C1 segment of cervical spinal cord (tissue), 14 donors: ENCODE measurements around the gene CDH26.
A peak's percentile ranks its signal among the peaks of the same experiment; 100 is the strongest.

Experiments used
- DNase-seq, 14 donors: peaks; one replicate each; lab custom pipeline; 2025; lab: John Stamatoyannopoulos, UW

CDH26 gene

DNA sequence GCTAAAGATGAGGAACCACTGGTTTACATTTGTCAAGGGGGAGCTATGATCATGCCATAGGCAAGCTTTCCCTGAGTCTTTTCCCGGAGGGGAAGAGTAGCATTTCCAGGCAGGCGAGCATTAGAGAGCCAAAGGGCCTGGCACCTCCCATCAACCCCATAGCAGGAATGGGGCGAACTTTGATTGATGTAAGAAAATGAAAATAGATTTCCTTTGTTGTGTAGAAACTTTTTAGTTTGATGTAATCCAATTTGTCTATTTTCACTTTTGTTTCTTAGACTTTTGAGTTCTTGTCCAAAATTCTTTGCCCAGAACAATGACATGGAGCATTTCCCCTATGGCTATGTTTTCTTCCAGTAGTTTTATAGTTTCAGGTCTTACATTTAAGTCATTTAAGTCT, 85.2 kb downstream of the CDH26 start:
- no peak for DNase-seq

DNA sequence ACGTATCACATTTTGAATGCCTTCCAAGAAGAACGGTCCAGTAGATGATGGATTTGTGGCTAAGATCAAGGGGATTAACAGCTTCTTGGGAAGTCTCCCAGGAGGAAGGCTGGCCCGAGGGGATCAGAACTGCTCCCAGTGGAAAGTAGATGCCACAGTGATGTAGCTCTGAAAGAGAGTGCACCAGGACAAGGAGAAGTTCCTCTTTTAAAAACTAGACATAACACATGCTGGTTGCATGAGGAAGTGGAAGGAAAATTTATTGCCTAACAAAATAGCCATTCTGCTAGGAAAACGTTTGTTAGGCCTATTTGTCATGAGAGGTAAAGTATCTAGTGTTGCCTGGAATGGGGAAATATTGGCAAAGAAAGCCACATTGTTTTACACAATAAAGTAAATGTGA, 87.8 kb downstream of the CDH26 start:
- DNase-seq = peak in 1 of 14 donors; percentile 5

DNA sequence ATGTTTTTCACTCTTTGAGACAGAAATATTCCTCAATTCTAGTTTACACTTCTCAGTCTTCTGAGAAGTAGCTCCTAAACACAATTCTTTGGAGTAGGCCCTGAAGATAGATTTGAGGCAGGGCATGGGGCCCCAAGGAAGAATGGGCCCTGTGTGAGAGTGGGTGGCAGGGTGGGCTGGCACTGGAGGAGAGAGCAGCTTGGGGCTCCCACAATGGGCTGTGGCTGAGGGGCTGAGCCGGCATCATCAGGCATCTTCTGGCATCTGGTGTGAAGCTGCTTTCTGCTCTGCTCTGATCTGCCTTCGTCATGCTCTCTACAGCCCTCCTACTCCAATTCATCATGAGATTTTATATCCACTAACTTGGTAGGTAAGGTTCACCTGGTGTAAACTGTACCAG, 88.2 kb downstream of the CDH26 start:
- no peak for DNase-seq

DNA sequence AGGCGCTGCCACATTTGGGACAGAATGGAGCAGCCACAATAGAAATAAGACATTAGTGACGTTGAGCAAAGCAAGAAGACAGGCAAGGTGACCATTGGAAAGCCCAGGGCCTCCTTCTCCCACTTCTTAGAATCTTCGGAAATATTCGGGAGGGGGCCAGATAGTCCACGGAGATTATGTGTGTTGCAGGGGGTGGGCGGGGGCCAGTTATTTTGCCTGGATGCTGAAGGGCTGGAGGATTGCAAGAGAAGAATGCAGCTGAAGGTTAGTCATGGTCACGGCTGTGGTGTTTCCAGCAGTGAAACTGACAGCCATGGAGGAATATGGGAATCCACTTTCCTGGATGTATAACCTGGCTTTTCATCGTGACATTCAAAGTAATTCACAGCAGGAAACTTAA, 88.6 kb downstream of the CDH26 start:
- no peak for DNase-seq

DNA sequence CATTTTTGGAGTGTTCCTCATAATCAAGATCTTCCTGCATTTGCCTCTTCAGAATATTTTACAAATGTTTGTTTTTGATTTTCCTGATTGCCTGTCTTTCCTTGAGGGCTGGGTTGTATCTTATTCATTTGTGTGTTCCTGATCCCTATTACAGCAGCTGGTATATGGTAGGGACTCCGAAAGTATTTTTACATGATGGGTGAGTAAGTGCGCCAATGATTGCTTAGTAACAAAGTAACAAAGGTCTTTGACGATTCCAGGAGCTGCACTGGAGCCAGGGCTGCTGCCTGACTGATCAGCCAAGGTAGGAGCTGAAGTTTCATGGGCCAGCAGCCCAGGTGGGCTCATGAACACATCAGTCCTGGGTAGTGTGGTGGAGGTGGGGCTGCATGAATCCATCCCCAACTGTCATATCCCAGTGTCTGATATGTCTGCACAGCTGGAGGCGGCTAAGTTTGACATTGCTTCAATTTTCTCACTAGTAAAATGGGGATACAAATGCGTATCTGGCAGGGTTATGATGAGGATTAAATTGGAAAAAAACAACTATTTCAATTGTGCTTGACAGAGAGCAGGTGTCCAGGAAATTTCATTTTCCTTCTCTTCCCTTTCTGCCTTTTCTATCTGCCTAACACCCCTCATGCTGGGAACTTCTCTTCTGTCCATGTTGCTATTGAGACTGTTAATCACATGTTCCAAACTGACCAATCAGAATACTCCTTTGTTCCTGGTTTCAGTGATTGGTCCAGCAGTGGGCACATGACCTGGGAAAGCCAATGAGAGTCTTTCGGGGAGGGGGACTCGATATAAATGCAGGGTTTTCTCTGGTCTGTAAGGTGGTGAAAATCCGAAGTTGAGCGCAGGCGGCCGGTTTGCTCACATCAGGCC, 90.7 kb downstream of the CDH26 start:
- DNase-seq = no peak

DNA sequence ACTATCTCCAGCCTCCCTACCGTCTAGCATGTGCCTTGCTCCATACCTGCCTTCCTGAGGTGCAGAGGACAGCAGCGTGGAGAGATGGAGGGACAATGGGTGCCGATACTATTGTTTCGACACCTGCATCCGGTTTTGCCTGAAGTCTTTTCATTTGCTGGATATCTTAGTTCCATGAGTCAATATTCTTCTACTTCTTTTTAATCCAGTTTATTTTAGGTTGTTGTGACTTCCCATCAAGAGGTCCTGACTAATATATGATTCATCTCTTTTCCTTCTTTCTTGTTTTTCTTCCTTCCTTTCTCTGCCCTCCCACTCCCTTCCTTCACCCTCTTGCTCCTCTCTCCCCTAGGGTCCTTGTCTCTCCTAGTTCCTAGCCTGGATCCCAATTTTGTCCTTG, 91.4 kb downstream of the CDH26 start:
- DNase-seq = no peak

DNA sequence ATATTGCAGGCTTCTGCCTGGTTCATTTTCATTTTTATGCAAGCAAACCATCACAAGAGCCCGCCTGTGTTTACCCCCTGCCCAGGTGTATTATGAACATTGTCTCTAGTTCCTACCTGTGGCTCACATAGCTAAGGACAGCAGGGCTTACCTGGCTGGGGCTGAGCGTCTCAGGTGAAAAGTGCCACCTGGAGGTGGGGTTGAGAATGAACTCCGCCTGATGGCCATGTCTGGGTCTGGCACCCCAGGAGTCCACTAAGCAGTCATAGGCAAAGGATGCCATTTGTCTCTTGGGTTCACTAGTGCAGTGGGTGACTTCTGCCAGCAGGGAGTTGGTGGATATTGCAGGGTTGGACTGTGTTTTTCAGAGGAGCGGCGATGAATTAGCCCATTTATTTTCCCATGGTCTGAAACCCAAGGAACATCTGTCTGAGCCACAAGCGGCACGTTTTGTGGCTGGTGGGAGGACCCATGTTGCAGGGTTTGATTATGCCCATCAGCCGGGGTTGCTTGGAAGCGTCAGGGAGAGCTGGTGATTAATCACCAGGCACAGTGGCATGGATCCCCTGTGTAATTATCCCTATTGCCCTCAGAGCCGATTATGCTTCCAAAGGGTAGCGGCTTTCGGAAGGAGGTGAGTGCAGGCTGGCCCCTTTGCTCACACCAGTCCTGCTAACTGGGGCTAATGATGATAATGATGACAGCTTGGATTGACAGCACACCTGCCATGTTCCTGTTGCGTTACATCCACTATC, 92.1 kb downstream of the CDH26 start:
- no peak for DNase-seq

DNA sequence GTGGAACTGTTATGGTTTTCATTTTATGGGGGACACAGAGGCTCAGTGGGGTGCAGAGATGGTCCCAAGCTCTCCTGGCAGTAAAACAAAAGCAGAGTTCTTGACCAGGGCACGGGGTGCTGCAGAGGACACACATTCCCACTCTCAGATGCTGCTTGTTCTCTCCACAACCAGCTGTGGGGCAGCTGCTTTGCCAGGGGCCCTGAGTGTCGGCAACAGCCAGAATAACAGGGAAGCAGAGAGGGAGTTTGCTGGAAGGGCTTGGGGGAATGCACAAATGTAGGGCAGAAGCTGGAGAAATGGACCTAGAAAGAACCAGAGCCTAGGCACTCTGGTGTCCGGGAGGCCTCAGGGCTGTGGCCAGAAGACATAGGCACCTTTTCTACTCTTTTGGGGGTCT, 93.7 kb downstream of the CDH26 start:
- no peak for DNase-seq

DNA sequence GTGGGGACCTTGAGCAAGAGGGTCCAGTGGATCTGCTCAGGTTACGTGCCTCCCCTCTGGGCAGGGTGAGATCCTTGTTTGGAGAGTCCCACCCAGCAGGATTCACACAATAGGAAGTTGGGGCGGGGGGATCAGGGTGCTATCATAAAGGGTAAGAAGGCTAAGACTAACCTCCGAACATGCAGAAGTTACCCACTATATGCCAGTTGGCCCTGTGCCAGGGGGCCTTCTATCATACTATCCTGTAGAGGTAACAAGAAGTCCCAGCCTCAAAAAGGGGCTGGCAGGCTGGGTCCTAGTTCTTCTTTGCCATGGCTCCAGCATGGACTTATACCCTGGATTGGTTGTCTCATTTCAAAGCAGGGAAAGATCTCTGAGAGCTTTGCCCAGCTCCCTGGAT, 94.1 kb downstream of the CDH26 start:
- no peak for DNase-seq

DNA sequence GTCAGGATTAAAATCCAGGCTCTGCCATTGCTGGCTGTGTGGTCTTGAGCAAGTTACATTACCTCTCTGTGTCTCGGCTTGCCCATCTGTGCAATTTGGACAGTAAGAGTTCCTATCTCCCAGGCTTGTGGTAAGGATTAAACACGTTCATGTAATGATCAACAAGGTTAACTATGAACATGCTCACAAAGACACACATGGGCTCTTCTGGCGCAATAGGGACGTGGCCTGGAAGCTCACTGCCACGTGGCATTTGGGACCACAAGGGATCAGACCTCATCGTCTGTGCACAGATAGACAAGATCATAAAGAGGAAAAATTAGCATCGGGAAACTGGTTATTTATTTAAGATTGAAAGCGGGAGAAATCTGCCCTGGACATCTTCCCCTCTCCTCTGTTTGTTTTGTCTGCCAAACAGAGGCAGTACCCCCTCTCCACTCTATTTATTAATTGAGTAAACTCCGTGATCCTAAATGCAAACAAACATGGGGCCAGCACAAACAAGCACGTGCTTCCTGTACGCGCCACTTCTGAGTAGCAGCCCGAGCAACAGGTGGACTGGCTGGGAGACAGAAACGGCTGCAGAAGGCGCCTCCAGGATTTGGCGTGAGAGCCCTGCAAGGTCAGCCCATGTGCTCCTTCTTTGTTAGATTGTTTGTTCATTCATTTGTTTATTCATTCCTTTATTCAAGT, 95.0 kb downstream of the CDH26 start:
- DNase-seq = no peak

DNA sequence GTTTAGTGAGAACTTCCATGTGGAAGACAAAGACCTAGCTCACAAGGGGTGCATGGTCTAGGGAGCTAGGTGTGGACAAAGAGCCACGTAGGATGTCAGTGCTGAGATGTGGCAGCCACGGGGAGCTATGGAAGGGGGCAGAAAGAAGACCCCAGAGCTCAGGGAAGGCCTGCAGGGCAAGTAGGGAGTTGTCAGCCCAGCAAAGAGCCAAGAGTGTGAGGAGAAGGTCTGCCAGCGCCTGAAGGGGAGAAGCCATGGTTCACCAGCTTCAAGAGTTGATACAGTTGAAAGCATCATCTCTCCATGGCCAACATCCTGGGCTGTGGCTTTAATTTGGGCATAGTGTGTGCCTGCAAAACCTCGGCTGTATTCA, 95.6 kb downstream of the CDH26 start:
- DNase-seq = no peak

DNA sequence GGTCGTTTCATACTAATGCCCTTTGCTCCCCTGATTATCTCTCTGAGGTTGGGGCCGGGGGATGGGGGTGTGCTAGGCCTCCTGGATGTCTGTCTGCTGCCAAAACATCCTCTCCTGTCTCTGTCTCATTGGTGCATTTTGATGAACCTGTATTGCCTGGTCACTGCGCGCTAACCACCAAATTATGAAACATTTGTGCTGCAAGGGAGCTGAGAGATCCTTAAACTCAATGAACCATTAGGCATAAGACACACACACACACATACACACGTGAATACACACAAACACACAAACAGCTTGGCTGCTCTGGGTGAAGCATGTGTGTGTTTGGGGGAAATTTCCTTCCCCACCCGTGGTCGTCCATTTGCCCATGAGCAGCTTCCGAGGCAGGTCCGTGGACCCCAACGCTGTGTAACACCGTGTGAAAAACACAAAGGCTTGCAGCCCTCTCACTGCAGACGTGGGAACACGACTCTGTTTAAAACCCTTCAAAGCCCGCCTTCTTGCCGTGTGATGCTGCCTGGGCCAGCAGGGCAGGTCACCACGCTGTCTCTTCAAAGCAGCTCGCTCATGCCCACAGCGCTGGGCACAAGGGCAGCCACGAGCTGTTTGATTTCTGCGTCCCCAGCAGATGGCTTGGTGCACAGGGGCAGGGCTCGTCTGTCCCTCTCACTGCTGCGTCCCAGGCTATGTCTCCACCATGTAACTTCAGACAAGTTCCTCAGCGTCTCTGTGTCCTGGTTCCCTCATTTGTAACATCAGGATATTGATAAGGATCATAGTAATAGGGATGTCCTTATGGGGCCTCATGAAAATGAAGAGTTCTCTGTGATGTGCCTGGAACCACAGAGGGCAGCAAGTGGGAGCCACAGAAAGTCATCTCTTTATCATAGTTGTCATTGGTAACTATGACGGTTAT, 96.8 kb downstream of the CDH26 start:
- peak in 1 of 14 donors; percentile 16 for DNase-seq

DNA sequence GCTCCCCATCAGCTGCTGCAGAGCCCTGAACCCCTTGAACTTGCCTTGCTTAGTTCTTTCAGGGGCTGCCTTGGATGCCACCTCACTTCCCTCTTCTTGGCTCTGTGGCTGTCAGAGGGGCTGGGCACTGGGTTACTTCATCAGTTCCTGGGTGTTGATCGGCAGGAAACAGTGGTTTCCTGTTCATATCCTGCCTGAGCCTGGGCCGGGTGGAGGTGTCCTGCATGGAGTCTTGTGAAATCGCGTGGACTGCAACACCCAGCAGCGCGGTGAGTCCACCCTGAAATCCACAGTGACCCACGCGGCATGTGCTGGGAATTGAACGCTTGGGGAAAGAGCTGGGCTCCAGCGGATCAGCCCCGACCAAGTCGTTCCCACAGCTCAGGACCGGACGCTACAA, 97.5 kb downstream of the CDH26 start:
- DNase-seq = peak in 8 of 14 donors; percentile 14 to 52 (median 35)

DNA sequence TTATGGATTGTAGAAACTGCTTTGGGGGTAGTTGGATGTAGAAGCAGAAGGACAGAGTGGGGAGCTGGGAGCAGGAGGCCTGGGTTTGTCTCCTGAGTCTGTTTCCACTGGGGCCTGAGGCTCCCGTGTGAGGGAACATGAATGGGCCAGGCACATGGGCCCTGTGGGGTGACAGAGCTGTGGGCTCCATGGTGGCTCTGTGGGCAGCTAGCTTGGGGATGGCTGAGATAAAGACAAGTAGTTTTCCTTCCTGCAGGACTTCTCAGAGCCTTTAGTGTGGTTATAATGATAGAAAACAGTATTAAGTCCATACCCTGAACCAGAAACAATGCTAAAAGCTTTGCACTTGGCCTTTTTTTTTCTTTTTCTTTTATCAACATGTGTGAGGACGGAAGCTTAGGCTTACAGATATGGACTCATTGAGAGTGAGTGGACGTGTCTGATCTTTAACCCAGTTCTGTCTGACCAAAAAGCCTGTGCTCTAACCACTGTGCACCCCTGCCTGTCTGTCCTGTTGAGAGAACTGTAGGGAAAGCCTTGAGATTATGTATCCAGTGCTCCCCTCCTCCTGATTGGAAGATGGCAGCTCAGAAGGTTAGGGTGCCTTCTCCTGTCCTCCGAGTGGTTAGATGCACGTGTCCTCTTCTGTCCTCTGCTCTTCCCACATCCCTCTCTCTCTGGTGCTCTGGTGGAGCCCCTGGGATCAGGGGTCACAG, 98.3 kb downstream of the CDH26 start:
- DNase-seq = no peak

DNA sequence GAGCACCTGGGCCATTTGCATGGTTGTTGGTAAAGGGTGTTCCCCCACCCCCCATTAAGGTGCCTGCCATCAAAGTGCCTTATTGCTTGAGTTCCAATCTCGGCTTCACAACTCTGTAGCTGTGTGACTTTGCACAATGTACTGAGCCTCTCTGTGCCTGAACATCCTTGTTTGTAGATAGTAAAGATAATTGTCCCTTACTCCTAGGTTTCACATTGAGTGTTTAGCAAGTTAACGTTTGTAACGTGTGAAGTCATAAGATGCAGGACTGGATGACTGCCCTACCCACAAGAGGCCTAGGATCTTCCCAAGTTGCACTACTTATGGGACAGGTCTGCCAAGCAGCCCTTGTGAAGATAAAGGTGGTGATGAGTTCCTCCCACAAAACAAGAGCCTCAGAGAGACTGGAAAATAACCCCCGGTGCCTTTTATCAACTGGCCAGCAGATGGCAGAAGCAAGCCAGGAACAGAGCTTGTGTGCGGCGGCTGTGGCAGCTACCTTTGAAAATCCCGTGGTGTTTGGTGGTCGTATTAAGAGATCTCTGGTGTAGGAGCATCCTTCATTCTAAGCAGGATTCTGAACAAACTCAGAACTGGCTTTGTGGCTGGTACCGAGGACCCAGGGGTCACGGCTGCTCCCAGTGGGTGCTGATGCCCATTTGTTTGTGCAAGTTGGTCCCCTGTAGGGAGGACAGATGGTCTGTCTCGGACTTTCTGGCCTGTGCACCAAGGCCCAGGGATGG, 99.1 kb downstream of the CDH26 start:
- peak in 13 of 14 donors; percentile 10 to 79 (median 49) for DNase-seq

DNA sequence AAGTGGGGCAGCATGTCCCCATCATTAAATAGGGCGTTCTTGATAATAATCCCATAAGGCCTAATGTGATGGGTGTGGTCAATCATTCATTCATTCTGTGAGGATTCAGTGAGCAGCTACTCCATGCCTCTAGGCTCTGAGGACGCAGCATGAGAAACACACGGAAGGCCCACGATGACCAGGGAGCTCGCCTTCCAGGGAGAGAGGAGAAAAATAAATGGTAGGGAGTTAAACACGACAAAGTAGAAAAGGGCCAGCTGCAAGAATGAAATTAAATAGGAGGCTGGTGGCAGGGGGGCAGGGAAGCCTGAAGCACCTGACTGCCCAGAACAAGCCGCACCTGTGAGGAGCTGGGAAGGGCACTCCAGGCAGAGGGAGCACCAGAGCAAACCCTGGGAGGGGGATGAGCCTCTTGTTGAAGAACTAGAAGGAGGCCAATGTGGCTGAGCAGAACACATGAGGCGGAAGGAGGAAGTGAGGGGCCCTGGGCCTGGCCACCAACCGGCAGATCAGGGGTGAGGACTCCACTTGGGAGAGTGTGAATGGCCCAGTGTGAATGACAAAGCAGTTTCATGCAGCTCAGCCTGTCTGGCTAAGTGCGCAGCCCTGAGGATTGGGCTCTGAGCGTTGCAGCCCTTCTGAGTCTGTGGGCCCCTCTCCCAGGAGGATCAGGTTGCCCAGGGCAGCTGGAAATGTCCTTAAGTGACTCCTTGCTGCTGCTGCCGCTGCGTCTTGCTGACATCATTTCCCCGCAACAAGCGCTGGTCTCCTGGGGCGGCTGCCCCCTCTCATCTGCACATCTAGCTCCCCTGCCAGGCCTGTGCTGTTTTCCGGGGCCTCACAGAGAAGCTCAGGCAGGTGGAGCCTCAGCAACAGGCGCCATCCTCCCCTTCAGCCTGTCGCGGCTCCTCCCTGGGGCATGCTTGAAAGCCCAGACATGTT, 99.9 kb downstream of the CDH26 start:
- peak in 10 of 14 donors; percentile 17 to 81 (median 50) for DNase-seq

DNA sequence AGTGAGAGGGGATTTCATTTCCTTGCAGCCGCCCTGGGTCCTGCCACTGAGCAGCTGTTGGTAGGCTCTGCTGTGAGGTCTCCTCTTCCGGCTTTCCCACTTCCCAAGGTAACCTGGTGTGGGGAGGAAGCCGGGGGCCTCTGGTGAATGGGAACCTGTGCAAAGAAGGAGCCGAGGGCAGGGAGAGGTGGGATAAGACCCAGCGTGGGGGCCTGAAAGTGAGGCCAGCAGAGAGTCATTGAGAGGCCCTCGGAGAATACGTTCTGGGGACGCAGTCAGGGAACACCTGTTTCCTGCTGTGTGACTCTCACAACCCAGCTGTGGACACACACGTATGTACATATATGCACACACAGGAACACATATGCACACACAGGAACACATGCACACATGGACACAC, 100.7 kb downstream of the CDH26 start:
- no peak for DNase-seq

DNA sequence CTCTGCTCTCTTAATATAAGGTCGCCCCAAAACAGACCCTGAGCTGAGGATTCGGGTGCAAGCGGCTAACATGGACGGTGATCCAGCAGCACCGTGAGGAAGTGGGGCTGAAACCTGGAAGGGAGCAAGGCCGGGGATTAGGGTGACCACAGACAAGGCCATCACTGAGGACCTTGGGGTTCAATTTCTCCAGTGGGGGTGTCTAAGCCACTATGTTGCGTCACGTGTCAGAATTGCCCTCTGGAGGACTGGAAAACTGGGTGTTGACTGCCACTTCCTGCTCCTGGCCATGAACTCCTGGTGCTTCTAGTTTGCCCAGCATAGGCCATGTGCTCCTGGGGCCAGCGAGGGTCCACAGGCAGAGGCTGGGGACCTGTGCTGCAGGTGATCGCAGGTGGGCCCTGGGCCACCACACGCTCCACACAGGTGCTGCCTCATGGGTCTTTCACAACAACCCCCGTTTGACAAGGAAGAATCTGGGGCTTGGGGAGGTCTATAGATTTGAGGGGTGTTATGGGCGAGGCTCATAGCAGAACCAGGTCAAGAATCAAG, 101.9 kb downstream of the CDH26 start:
- no peak for DNase-seq
